Breast epithelium (tissue), 3 donors: ENCODE data around the gene IL1RAP.

Source experiments
- CTCF ChIP-seq, 3 donors: fragments of 450-650 bp; IDR thresholded peaks; one replicate each; pipeline ENCODE4 v1.5.1; 2016 to 2017; ENCODE audit warnings: antibody characterized with exemption in 3 of 3, mild to moderate bottlenecking in 3 of 3, moderate library complexity in 3 of 3
- POLR2A ChIP-seq: fragments of 450-650 bp; IDR thresholded peaks from one replicate; pipeline ENCODE4 v1.6.1; 2016; ENCODE audit warnings: antibody characterized with exemption, mild to moderate bottlenecking, moderate library complexity
- POLR2AphosphoS5 ChIP-seq, 3 donors: sonication (generic); formaldehyde crosslinking; IDR thresholded peaks; one replicate each; pipeline ENCODE4 v1.6.1; 2017; ENCODE audit warnings: antibody characterized with exemption in 3 of 3

- TF ChIP-seq POLR2A (no peak), CTCF (IDR thresholded peaks at IDR 0.05) (no peak), POLR2AphosphoS5 (IDR thresholded peaks at IDR 0.05) (no peak)
Observed at GRCh38 chr3:190605385-190605784, 91.5 kb downstream of the IL1RAP start.
